ENCODE results near the gene ARPC5L. TPM values are rescaled to one million over a fixed set of nuclear protein-coding genes. Genes with fewer than 3 reads are reported as not detected.

ARPC5L gene
- total RNA-seq (2022; extraction: Qiagen RNA extraction; ENCODE audit: low read depth), result 64.4 to 83.9 TPM (median 73.1 TPM) in 5 replicates

GRCh38 chr9:124861342-124862229 is at the start of gene ARPC5L, which contains the start of gene RPL35:
Gene ARPC5L, plus strand, starts transcription at chr9:124862130. Its CDS starts 7,161 bp downstream, at chr9:124869291.
Gene RPL35, minus strand, starts transcription at chr9:124861957. Its CDS starts 45 bp downstream, at chr9:124861912.

GRCh38 chr9:124852829-124853531 is 8.9 kb upstream of the ARPC5L start, which contains the start of gene WDR38:
Gene WDR38, plus strand, starts transcription at chr9:124853460. Its CDS starts 72 bp downstream, at chr9:124853532.

Other genes with a start within 250 kb of the ARPC5L start
- 1.4 to 2.2 TPM (median 1.8 TPM) in 5 replicates for gene NR6A1, start 90.8 kb upstream of the ARPC5L start, total RNA-seq (2022; extraction: Qiagen RNA extraction; ENCODE audit: low read depth)
- 22.6 to 34.2 TPM (median 33.2 TPM) in 5 replicates for gene OLFML2A, start 85.0 kb upstream of the ARPC5L start, total RNA-seq (2022; extraction: Qiagen RNA extraction; ENCODE audit: low read depth)
- 0.10 to 0.15 TPM in 2 of 5 replicates, not detected in the others for gene WDR38, start 8.7 kb upstream of the ARPC5L start, total RNA-seq (2022; extraction: Qiagen RNA extraction; ENCODE audit: low read depth)
- 2,775 to 3,328 TPM (median 2,872 TPM) in 5 replicates for gene RPL35, start 173 bp upstream of the ARPC5L start, total RNA-seq (2022; extraction: Qiagen RNA extraction; ENCODE audit: low read depth)
- gene GOLGA1, start 79.0 kb downstream of the ARPC5L start, total RNA-seq (2022; extraction: Qiagen RNA extraction; ENCODE audit: low read depth), result 10.1 to 10.9 TPM (median 10.4 TPM) in 5 replicates

Measured in A549 treated with GW870086 at 1 μM for 4 hours (cell line).